Uterus (tissue), 4 donors: ENCODE measurements around the gene OR6X1. TPM values are rescaled to one million over a fixed set of nuclear protein-coding genes. Genes with fewer than 3 reads are reported as not detected.

Experiments
- DNase-seq, 2 donors: peaks; one replicate each; pipeline ENCODE4 v3.0.0-alpha.2; 2019 to 2020
- H3K27ac ChIP-seq, 2 donors: fragments of 200-600 bp; sonication (generic); 1 replicate in 1 of 2; 2 replicates in 1 of 2; pipeline ENCODE4 v1.5.1; 2016 to 2018
- H3K27me3 ChIP-seq, 2 donors: fragments of 200-600 bp; sonication (generic); one replicate each; pipeline ENCODE4 v1.5.1; 2018 to 2019; ENCODE audit warnings: control low read depth in 1 of 2
- H3K36me3 ChIP-seq, 2 donors: fragments of 200-600 bp; sonication (generic); one replicate each; pipeline ENCODE4 v1.5.1; 2019; ENCODE audit warnings: control low read depth in 1 of 2
- H3K4me1 ChIP-seq, 2 donors: fragments of 200-600 bp; sonication (generic); one replicate each; pipeline ENCODE4 v1.5.1; 2018 to 2019; ENCODE audit warnings: control low read depth in 1 of 2
- H3K4me3 ChIP-seq, 2 donors: fragments of 200-600 bp; sonication (generic); 1 replicate in 1 of 2; 2 replicates in 1 of 2; pipeline ENCODE4 v1.5.1; 2018 to 2019; ENCODE audit warnings: mild to moderate bottlenecking in 1 of 2
- H3K9me3 ChIP-seq, 2 donors: fragments of 200-600 bp; sonication (generic); one replicate each; pipeline ENCODE4 v1.5.1; 2019; ENCODE audit warnings: control low read depth in 1 of 2
- POLR2A ChIP-seq, 2 donors: fragments of 450-650 bp; IDR thresholded peaks; one replicate each; pipeline ENCODE4 v1.6.1; 2016; ENCODE audit warnings: antibody characterized with exemption in 2 of 2, mild to moderate bottlenecking in 1 of 2, moderate library complexity in 1 of 2
- intact Hi-C: fragments of 100-400 bp; cut with DNase I; formaldehyde crosslinking; loops from one replicate; pipeline ENCODE4 v1.15.1; 2023; ENCODE audit warnings: low total_unique reads
- total RNA-seq, 4 donors: library from RNA; depleted of rRNA in 3 of 4; stranded (reverse); fragments of >200 nt in 3 of 4; gene quantifications; one replicate each; pipeline versions ENCODE4 v1.1.0 to v1.2.4, GENCODE V29; 2014 to 2023
- TF ChIP-seq, protein P1 (sequence below), 4 experiments: fragments of 200-600 bp in 2 of 4; fragments of 450-650 bp in 2 of 4; sonication (generic) in 2 of 4; IDR thresholded peaks; one replicate each; pipeline ENCODE4 v1.5.1; 2016 to 2019; ENCODE audit warnings: antibody characterized with exemption in 4 of 4, mild to moderate bottlenecking in 2 of 4, moderate library complexity in 1 of 4
- donor health status: DM: yes; HTN: yes; CAD: no.

Gene OR6X1, protein sequence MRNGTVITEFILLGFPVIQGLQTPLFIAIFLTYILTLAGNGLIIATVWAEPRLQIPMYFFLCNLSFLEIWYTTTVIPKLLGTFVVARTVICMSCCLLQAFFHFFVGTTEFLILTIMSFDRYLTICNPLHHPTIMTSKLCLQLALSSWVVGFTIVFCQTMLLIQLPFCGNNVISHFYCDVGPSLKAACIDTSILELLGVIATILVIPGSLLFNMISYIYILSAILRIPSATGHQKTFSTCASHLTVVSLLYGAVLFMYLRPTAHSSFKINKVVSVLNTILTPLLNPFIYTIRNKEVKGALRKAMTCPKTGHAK
- not detected for total RNA-seq

DNA sequence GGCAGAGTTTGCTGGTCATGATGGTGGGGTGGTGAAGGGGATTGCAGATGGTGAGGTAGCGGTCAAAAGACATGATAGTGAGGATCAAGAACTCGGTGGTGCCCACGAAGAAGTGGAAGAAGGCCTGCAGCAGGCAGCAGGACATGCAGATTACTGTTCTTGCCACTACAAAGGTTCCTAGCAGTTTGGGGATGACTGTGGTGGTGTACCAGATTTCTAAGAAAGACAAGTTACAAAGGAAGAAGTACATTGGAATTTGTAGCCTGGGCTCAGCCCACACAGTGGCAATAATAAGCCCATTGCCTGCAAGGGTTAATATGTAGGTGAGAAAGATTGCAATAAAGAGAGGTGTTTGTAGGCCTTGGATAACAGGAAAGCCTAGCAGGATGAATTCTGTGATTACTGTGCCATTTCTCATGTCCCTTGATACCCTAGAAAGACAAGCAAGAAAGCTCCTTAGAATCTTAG is at the start of gene OR6X1:
TSS of gene OR6X1 (minus strand) at position 418 of the 468 bp plus-strand sequence. CDS start at position 418, 0 bp downstream.
- Histone ChIP-seq H3K9me3 (no peaks in the 10 kb centered on the region), H3K27ac (no peak within 1 kb of the TSS), H3K36me3 (no peaks in the 10 kb centered on the region), H3K27me3 (no peaks in the 10 kb centered on the region), H3K4me3 (no peak within 1 kb of the TSS), H3K4me1 (no peaks in the 10 kb centered on the region)
- no peak for TF ChIP-seq POLR2A (IDR thresholded peaks at IDR 0.05)
- TF ChIP-seq, protein P1, sequence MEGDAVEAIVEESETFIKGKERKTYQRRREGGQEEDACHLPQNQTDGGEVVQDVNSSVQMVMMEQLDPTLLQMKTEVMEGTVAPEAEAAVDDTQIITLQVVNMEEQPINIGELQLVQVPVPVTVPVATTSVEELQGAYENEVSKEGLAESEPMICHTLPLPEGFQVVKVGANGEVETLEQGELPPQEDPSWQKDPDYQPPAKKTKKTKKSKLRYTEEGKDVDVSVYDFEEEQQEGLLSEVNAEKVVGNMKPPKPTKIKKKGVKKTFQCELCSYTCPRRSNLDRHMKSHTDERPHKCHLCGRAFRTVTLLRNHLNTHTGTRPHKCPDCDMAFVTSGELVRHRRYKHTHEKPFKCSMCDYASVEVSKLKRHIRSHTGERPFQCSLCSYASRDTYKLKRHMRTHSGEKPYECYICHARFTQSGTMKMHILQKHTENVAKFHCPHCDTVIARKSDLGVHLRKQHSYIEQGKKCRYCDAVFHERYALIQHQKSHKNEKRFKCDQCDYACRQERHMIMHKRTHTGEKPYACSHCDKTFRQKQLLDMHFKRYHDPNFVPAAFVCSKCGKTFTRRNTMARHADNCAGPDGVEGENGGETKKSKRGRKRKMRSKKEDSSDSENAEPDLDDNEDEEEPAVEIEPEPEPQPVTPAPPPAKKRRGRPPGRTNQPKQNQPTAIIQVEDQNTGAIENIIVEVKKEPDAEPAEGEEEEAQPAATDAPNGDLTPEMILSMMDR (IDR thresholded peaks at IDR 0.05), result no peak
- intact Hi-C loops, result no loop called here
- no peak for DNase-seq

DNA sequence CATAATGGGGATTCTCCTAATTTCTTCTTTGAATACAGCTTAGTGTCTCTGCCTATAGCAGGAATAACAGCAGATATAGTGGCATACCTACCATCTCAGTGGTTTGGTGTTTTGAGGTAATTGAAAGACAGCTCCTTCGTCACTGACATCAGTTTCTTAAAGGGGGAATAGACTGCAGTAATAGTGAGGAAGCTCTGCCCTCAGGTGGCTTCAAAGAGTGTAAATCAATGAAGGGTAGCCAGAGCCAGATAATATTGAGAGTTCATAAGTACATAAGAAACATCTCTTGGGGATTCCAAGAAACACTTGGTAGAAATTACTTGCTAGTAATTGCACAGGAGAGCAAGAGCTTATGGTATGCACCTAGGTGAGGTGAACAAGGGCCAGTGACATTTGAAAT is 47.4 kb upstream of the OR6X1 start:
- intact Hi-C loops, result no loop called here
- no peaks in the 10 kb centered on the region for H3K27me3 ChIP-seq
- H3K9me3 ChIP-seq, result no peaks in the 10 kb centered on the region
- H3K27ac ChIP-seq, result no peak overlapping the region
- no peak overlapping the region for H3K4me3 ChIP-seq
- no peak for DNase-seq
- H3K4me1 ChIP-seq, result no peaks in the 10 kb centered on the region
- no peaks in the 10 kb centered on the region for H3K36me3 ChIP-seq
- TF ChIP-seq, protein P1 (IDR thresholded peaks at IDR 0.05), result no peak
- no peak for TF ChIP-seq POLR2A (IDR thresholded peaks at IDR 0.05)

DNA sequence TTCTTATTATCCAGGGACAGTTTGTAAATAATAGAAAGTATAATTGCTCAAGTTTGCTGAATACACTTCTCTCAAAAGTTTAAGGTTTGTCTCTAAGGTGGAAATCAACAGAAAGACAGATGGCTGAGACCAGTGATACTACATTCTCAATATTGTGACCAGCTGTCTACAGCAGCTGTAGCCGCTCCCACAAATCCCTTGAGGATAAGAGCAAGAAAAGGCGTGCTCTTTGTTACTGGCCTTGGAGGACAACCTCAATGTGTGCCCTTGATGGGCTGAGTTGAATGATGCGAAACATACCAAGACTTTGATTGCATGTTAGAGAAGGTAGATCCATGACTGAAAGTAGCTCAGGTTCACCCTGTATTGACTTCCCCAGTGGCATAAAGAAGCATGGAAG is 45.7 kb upstream of the OR6X1 start:
- Histone ChIP-seq H3K36me3 (no peaks in the 10 kb centered on the region), H3K9me3 (no peaks in the 10 kb centered on the region), H3K27ac (no peak overlapping the region), H3K4me1 (no peaks in the 10 kb centered on the region), H3K27me3 (no peaks in the 10 kb centered on the region), H3K4me3 (no peak overlapping the region)
- intact Hi-C loops, result no loop called here
- TF ChIP-seq POLR2A (IDR thresholded peaks at IDR 0.05), result no peak
- TF ChIP-seq, protein P1 (IDR thresholded peaks at IDR 0.05), result no peak
- no peak for DNase-seq

DNA sequence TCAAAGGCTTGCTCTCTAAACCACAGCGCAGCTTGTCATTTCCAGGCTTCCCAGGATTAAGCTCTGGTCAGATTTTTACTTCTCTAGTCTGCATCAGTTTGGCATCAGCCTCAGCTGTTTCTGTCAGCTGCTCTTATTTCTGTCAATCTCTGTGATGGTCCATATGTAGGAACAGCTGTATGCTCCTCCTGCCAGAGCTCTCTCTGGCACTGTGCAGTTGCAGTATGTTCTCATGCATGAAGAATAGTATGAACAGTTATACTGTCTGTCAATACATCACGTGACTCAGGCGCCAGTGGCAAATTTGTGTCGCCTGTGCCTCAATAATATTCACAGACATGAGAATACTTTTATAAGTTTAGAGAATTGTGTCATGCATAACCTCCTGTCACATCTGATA is 45.1 kb upstream of the OR6X1 start:
- H3K36me3 ChIP-seq, result no peaks in the 10 kb centered on the region
- TF ChIP-seq POLR2A (IDR thresholded peaks at IDR 0.05), result no peak
- TF ChIP-seq, protein P1 (IDR thresholded peaks at IDR 0.05), result no peak
- no peaks in the 10 kb centered on the region for H3K4me1 ChIP-seq
- no peaks in the 10 kb centered on the region for H3K27me3 ChIP-seq
- intact Hi-C loops, result no loop called here
- H3K9me3 ChIP-seq, result no peaks in the 10 kb centered on the region
- no peak for DNase-seq
- H3K4me3 ChIP-seq, result no peak overlapping the region
- H3K27ac ChIP-seq, result no peak overlapping the region

DNA sequence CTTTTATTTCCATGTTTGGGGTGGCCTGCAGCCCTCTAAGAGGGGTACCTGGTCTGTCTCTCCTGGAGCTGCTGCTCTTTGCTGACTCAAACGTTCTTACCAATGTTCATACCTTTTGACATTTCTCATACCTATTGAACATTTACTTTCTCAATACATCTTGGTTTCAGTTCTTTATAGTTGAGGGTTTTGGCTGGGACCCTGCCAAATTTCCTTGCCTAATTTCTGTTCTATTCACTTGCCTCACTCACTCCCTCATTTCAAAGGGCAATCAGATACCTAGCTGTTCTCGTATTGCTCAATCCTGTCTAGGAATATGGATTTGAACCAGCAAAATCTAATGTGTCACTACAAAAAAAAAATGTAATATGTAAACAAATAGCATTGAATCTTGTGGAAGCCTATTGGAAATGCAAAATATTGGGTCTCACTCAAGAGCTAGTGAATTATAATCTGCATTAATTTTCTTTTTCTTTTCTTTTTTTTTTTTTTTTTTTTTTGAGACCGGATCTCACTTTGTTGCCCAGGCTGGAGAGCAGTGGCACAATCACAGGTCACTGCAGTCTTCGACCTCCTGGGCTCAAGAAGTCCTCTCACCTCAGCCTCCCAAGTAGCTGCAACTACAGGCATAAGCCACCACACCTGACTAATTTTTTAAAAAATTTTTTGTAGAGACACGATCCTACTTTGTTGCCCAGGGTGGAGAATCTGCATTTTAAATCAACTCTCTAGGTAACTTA is 44.4 kb upstream of the OR6X1 start:
- TF ChIP-seq, protein P1 (IDR thresholded peaks at IDR 0.05), result no peak
- TF ChIP-seq POLR2A (IDR thresholded peaks at IDR 0.05), result no peak
- no peaks in the 10 kb centered on the region for H3K9me3 ChIP-seq
- H3K4me1 ChIP-seq, result no peaks in the 10 kb centered on the region
- no peaks in the 10 kb centered on the region for H3K27me3 ChIP-seq
- no peak for DNase-seq
- no peaks in the 10 kb centered on the region for H3K36me3 ChIP-seq
- no peak overlapping the region for H3K4me3 ChIP-seq
- intact Hi-C loops, result no loop called here
- no peak overlapping the region for H3K27ac ChIP-seq
